CD4-positive, alpha-beta T cell treated with Interleukin-1 beta for 1 hour (primary cell): ENCODE results near the gene SPRED2.

Experiments used
- DNase-seq, 2 donors: peaks; one replicate each; pipeline ENCODE4 v3.0.0-alpha.2; 2020 to 2022

Gene SPRED2

GRCh38 chr2:65382776-65383357 is 49.5 kb downstream of the SPRED2 start:
- DNase-seq, result peak; percentile 59 to 72

- DNase-seq, result no peak
These were observed 50.1 kb downstream of the SPRED2 start for GRCh38 chr2:65382323-65382722.

DNA sequence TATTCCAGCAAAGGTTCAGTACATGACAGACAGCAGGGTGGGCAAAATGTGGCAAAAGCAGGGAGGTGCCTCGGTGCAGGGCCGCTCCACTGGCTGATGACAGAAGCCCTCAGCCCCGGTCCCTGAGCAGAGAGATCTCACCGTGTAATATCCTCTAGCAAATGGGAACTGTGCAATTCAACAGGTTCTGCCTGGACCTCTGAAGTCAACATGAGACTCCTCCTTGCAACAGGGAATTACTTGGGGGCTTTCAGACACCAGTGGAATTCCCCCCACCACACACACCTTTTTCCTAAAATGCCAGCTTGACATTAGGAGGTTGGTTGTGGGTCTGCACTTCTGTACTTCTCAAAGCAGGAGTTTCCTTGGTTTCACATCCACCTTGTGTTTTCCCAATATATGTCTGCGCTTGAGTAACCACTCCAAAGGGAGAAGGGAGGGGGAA is 50.8 kb downstream of the SPRED2 start:
- no peak for DNase-seq

- no peak for DNase-seq
These were observed 52.1 kb downstream of the SPRED2 start for GRCh38 chr2:65380255-65380654.

DNA sequence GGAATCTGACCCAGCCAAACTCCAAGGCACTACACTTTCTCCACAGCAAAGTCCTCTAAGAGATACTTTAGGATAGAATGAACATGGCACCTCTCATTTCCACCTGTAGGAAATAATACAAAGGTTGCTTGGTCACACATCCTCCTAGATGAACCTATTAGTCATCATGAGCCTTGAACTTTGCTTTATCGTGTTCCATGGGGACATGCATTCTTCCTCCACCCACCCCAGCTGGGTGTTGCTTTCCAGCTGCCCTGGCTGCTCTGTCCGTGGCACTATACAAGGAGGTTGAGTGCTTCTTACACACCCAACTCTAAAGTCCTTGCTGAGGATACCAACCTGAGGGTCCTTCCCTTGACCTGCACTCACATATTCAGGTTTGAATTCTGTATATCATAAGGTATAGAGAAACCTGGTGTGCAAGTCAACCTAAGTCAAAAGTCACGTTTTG is 52.7 kb downstream of the SPRED2 start:
- DNase-seq, result no peak

DNA sequence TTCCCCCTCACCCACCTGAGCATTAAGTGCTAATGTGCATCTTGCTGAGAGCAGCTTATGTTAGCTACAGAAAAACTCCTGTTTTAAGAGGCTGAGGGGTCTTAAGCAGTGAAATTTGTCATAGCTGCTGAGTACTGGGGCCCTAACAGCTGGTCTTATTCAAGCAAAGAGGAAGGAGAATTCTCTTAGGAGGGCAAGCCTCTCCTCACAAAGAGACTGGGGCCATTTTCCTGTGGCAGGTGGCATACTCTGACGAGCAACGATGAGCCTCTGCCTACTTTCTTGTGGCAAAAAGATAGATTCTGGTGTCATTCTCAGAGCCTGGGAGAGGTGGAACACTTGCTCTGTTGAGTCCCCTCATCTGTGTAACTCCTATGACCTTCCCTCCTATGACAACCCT is 53.2 kb downstream of the SPRED2 start:
- DNase-seq, result no peak

- no peak for DNase-seq
These were observed 54.1 kb downstream of the SPRED2 start for GRCh38 chr2:65378290-65378689.

GRCh38 chr2:65377556-65378192 is 54.7 kb downstream of the SPRED2 start:
- peak in 1 of 2 donors; percentile 26 for DNase-seq

- no peak for DNase-seq
These were observed 56.7 kb downstream of the SPRED2 start for GRCh38 chr2:65375723-65376122.

DNA sequence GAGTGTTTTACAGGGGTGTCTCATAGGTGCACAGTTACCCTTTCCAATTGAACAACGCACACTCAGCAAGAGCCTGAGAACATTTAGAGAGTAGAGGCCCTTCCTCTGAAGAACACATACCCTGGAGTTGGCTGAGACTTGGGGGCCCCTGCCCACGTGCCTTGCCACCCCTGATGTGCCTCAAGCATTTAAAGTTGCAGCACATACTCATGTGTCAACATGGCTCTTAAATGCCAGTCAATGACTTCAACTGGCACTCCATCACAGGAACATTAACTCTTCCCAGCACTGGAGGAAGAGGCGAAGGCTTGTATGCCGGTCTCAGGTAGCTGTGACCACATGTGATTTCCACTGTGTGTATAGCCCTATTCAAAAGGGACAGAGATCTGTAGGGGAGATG is 57.4 kb downstream of the SPRED2 start:
- no peak for DNase-seq

- DNase-seq, result no peak
These were observed 57.8 kb downstream of the SPRED2 start for GRCh38 chr2:65374575-65374974.

DNA sequence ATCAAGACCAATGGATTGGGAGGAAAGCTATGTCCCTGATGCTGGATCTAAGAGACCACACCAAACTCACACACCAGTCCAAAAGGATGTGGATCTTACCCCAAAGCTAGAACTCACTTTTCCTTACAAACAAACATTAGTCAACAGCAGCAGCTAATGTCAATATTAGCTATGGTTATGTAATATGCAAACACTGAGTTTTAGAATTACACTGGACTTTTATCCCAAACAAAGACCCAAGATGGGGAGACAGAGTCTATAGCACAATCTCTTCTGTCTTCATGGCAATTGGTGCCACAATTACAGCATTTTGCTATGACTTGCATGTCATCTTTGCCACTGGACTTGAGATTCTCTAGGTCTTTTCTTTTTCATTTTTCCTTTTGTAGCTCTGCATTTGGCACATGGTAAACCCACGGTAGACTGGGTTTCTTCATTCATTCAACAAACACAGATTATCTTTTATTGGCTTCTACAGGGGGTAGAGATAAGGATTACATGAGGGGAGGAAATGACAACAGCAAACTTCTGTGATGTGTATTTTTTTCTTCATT is 59.0 kb downstream of the SPRED2 start:
- DNase-seq, result no peak

DNA sequence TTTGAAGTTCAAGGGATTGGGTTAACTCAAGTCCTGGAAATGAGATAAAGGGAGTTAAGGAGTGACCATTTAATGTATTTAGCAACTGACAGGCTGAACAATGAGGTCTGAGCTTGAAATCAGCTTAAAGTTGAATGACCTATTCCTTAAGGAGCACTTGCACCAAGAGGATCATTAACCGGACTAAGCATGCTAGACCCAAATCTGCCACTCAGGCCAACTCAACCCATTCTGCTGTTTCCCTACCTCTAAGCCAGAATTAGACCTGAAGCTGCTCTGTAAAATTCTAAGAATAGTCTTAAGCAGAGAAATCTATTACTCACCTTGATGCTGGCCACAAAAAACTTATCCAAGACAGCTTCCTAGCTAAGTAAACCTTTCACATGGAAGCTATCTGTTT is 59.8 kb downstream of the SPRED2 start:
- no peak for DNase-seq

GRCh38 chr2:65371074-65371434 is 61.3 kb downstream of the SPRED2 start:
- no peak for DNase-seq

DNA sequence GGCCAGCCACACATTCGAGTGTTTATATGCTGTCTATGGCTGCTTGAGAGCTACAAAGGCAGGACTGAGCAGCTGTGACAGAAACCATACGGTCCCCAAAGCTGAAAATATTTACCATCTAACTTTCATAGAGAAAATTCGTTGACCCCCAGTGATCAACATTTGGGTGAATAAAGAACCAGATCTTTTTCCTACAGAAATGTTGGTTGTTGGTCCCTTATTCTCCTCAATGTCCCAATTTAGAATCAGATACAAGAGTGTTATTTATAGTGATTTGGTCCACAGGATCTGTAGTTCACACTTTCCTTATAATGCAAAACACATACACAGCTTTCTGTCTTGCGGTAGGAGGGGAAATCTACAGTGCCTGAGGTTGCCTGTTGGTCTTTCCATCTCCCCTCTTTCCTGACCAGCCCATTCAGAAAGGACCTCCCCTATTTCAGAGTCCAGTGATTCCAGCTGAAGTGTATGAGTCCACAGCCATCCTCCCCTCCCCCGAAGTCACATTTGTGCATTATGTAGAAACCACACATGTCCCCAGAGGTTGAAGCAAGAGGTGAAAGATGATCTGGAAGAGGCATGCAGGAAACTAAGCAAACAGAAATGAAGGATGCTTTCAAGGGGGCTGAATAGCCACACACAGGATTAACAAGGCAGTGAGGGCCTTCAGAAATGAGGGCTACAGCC is 61.9 kb downstream of the SPRED2 start:
- no peak for DNase-seq

GRCh38 chr2:65369980-65370379 is 62.4 kb downstream of the SPRED2 start:
- DNase-seq, result no peak

GRCh38 chr2:65369574-65369973 is 62.8 kb downstream of the SPRED2 start:
- no peak for DNase-seq

- DNase-seq, result no peak
These were observed 63.9 kb downstream of the SPRED2 start for GRCh38 chr2:65368468-65368867.

- DNase-seq, result no peak
These were observed 64.9 kb downstream of the SPRED2 start for GRCh38 chr2:65367524-65367923.

DNA sequence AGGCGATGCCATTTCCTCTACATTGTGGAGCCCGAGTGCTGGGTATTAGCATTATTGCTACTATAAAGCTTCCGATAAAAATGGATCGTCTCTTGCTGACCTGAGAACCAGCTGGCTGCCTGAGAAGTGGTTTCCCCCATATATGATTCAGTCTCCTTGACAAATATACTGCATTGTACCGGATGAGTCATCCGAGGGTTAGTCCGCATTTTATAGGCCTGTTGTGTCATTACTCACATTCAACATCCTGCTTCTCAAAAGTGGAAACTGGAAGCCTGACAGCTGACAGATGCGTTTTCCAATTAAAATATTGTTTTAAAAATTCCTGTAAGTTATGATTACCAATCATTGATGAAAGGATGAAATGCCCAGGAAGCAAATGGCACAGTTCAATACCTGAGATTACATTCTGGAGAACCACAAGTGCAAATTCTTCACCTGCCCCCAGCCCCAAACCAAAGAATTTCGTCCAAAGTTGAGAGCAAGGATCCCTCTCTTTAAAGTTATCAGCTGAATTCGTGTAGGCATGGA is 65.7 kb downstream of the SPRED2 start:
- DNase-seq, result peak; percentile 15 to 49

GRCh38 chr2:65364986-65365733 is 67.2 kb downstream of the SPRED2 start:
- DNase-seq, result no peak

DNA sequence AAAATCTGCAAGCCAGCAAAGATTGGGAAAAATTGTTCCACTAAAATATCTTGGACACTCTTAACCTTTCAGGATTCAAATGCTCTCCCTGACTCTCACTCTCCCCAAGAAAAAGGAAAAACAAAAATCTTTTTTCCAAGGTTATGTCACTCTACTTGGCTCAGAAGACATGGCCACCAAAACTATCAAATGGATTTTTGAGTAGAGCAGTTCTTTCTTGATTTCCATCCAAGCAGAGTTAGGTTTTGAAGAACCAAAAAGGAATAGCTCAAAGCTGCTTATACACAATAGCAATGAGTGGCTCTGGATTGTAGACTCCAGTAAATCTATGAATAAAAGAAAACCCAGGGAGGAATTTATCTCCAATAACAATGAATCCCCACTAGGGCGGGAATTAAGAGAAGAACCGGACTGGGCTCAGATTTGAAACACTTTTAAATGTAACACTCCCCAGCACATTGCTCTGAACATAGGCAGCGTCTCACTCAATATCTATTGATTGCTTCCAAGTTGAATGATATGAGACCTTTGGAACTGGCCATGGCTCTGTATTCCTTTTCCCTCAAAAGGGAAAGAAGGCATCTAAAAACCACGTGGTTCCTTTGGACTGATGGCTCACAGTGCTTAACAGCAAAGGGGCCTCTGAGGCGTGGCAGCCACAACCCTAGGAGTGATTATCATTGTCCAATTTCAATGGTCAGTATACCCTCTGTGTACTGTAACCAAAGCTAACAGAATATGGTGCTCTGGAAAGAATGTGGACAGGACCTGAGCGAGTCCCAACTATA is 68.3 kb downstream of the SPRED2 start:
- no peak for DNase-seq
